ENCODE measurements around the gene PCARE.

GRCh38 chr2:29017716-29018435 is 56.4 kb downstream of the PCARE start:
- no peak for TF ChIP-seq CTCF (IDR thresholded peaks at IDR 0.05)
- TF ChIP-seq EP300 (IDR thresholded peaks at IDR 0.05), result no peak
- no peak for TF ChIP-seq POLR2AphosphoS5 (IDR thresholded peaks at IDR 0.05)

Measured in sigmoid colon (tissue), 4 donors.